HG02943 (cell line): Measurements from ENCODE around the gene CEP89.
"Not testable (repeated sequence)": the region's sequence is repeated elsewhere in the genome, so short reads cannot be mapped to it uniquely, and the experiment has no call there.

Experiments used
- ATAC-seq: cut with Tn5 transposase; IDR thresholded peaks from one replicate; pipeline ENCODE4 v1.9.1; 2021; ENCODE audit warnings: mild to moderate bottlenecking, low read depth, moderate library complexity; ENCODE audit not compliant: unreplicated experiment

The CEP89 gene

GRCh38 chr19:32856818-32857217 is 114.9 kb downstream of the CEP89 start:
- ATAC-seq, result not testable (repeated sequence)

GRCh38 chr19:32852216-32852615 is 119.5 kb downstream of the CEP89 start:
- no peak for ATAC-seq

GRCh38 chr19:32848035-32848434 is 123.7 kb downstream of the CEP89 start:
- not testable (repeated sequence) for ATAC-seq

GRCh38 chr19:32843716-32844245 is 128.0 kb downstream of the CEP89 start:
- ATAC-seq, result no peak

- ATAC-seq, result no peak
Observed at GRCh38 chr19:32842061-32842460, 129.7 kb downstream of the CEP89 start.

GRCh38 chr19:32837531-32837930 is 134.2 kb downstream of the CEP89 start:
- ATAC-seq, result no peak

- ATAC-seq, result not testable (repeated sequence)
Observed at GRCh38 chr19:32833388-32833787, 138.4 kb downstream of the CEP89 start.

- not testable (repeated sequence) for ATAC-seq
Observed at GRCh38 chr19:32832825-32833224, 138.9 kb downstream of the CEP89 start.

- ATAC-seq, result not testable (repeated sequence)
Observed at GRCh38 chr19:32832094-32832493, 139.7 kb downstream of the CEP89 start.

- ATAC-seq, result no peak
Observed at GRCh38 chr19:32831611-32832010, 140.1 kb downstream of the CEP89 start.

GRCh38 chr19:32830231-32831014 is 141.3 kb downstream of the CEP89 start:
- ATAC-seq, result no peak

- ATAC-seq, result no peak
Observed at GRCh38 chr19:32829345-32829896, 142.3 kb downstream of the CEP89 start.

- no peak for ATAC-seq
Observed at GRCh38 chr19:32828643-32829344, 143.0 kb downstream of the CEP89 start.

GRCh38 chr19:32828139-32828538 is 143.6 kb downstream of the CEP89 start:
- ATAC-seq, result no peak
